Cardiac muscle cell (in vitro differentiated cells and primary cell): ENCODE results near the gene AQP7. TPM values are rescaled to one million over a fixed set of nuclear protein-coding genes. Genes with fewer than 3 reads are reported as not detected.

Source experiments
- DNase-seq, 2 donors: peaks; one replicate each; pipeline versions ENCODE4 v3.0.0 to v3.0.0-alpha.2; 2010 to 2017; ENCODE audit warnings: low read depth in 1 of 2, low spot score in 1 of 2
- H3K27ac ChIP-seq: fragments of 200-600 bp; sonication (generic); 2 replicates; pipeline ENCODE4 v1.5.1; 2016
- H3K27me3 ChIP-seq: fragments of 200-600 bp; sonication (generic); 2 replicates; pipeline ENCODE4 v1.6.0; 2016; ENCODE audit warnings: control low read depth
- H3K36me3 ChIP-seq: fragments of 200-600 bp; sonication (generic); 2 replicates; pipeline ENCODE4 v1.5.1; 2016; ENCODE audit warnings: control low read depth
- H3K4me1 ChIP-seq: fragments of 200-600 bp; sonication (generic); 2 replicates; pipeline ENCODE4 v1.8.1; 2017; ENCODE audit warnings: low read depth, mild to moderate bottlenecking, mixed run types
- H3K4me3 ChIP-seq: fragments of 200-600 bp; sonication (generic); 2 replicates; pipeline ENCODE4 v1.5.1; 2016; ENCODE audit warnings: mild to moderate bottlenecking
- H3K9me3 ChIP-seq: fragments of 200-600 bp; sonication (generic); 2 replicates; pipeline ENCODE4 v1.5.1; 2017; ENCODE audit warnings: low read depth, mild to moderate bottlenecking, control low read depth
- CTCF ChIP-seq: IDR thresholded peaks from 2 replicates; pipeline ENCODE4 v1.5.1; 2012; ENCODE audit warnings: low read depth, mild to moderate bottlenecking, low read length
- polyA plus RNA-seq: library from polyadenylated mRNA; unstranded; fragments of >200 nt; fragmentation: Nextera tagmentation; extraction: Ambion mirVana; gene quantifications from 2 replicates; pipeline ENCODE4 v1.2.1, GENCODE V29; 2016
- total RNA-seq: library from RNA; depleted of rRNA; stranded (reverse); fragments of >200 nt; gene quantifications from 2 replicates; pipeline ENCODE4 v1.2.3, GENCODE V29; 2016

Gene AQP7
- total and polyA plus RNA-seq, 2 experiments from 2014 or later: 4.2 to 5.5 TPM

DNA sequence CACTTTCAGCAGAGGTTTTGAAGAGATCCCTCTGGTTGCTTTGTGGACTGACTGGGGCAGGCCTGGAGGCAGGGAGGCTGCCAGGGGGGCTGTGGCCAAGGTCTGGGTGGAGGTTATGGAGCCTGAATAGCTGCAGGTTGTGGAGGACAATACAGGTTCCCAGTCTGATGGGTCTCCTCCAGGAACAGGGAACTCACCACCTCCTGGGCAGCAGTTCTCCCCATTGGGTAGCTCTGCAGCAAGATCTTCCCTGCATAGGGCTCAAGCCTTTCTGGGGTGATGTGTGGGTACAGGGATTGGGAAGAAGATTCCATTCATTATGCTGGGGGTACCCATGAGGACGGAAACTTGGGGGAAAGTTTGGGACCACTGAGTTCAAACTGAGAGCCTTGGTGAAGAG lies 38.2 kb upstream of the AQP7 start:
- no peaks in the 10 kb centered on the region for H3K27me3 ChIP-seq
- no peak for DNase-seq
- H3K4me1 ChIP-seq: no peaks in the 10 kb centered on the region
- H3K9me3 ChIP-seq: no peaks in the 10 kb centered on the region
- H3K4me3 ChIP-seq: no peak overlapping the region
- no peak for TF ChIP-seq CTCF
- no peak overlapping the region for H3K27ac ChIP-seq
- no peaks in the 10 kb centered on the region for H3K36me3 ChIP-seq

GRCh38 chr9:33440204-33440603 lies 37.8 kb upstream of the AQP7 start:
- H3K27ac ChIP-seq: no peak overlapping the region
- no peaks in the 10 kb centered on the region for H3K36me3 ChIP-seq
- no peak for TF ChIP-seq CTCF
- DNase-seq: no peak
- no peak overlapping the region for H3K4me3 ChIP-seq
- H3K4me1 ChIP-seq: no peaks in the 10 kb centered on the region
- no peaks in the 10 kb centered on the region for H3K9me3 ChIP-seq
- H3K27me3 ChIP-seq: no peaks in the 10 kb centered on the region

GRCh38 chr9:33439731-33440130 lies 37.4 kb upstream of the AQP7 start:
- no peaks in the 10 kb centered on the region for H3K4me1 ChIP-seq
- no peaks in the 10 kb centered on the region for H3K9me3 ChIP-seq
- no peaks in the 10 kb centered on the region for H3K36me3 ChIP-seq
- no peak overlapping the region for H3K27ac ChIP-seq
- no peak overlapping the region for H3K4me3 ChIP-seq
- no peaks in the 10 kb centered on the region for H3K27me3 ChIP-seq
- no peak for DNase-seq
- no peak for TF ChIP-seq CTCF

DNA sequence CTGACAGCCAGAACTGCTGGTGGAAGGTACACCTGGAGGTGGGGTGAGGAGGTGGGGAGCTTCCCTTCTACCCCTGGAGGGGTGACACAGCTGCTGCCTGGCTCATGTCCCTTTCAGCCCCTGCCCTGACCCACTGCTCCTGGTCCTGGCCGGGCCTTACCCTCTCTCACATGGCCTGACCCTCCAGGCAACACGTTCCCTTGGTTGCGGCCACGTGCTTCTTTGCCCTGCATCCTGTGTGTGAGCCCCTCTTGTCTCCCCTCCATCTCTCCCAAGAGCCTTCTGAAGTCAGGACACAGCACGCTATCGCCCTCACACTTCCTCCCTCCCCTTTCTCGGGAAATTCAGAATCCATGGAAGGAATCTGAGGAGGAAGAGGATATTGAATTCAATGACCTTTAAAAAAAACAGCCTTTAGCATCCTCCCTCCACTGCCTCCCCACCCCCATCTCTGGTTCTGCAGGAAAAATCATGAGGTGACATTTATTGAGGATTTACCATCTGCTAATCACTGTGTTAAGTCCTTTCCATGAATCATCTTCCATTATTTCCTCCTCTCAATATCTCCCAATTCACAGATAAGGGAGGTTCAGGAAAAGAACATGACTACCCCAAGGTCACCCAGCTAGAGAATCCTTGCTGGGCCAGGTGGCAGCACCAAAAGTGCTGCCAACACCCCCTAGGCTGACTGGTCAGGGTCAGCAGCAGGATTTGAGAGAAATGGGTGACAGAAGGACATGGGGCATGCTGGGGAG lies 36.7 kb upstream of the AQP7 start:
- no peak overlapping the region for H3K4me3 ChIP-seq
- H3K27ac ChIP-seq: no peak overlapping the region
- no peaks in the 10 kb centered on the region for H3K9me3 ChIP-seq
- H3K4me1 ChIP-seq: no peaks in the 10 kb centered on the region
- H3K27me3 ChIP-seq: no peaks in the 10 kb centered on the region
- H3K36me3 ChIP-seq: no peaks in the 10 kb centered on the region
- no peak for TF ChIP-seq CTCF
- no peak for DNase-seq

DNA sequence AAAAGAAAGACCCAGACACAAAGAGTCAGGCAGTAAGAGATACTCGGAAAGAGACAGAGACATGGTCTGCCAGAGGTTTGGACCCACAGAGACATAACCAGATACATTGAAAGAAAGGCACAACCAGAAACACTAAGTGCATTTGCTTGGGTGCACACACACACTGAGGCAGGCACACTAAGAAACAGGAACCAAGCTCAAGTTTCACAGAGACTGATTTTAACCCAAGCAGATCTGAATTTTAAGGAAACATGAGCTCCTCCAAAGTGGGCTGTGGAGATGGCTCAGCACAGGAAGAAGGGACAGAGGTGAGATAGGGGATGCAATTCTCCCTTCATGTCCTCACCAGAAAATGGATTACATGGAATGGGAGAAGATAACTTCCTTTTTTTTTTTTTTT lies 35.5 kb upstream of the AQP7 start:
- DNase-seq: no peak
- Histone ChIP-seq H3K36me3 (no peaks in the 10 kb centered on the region), H3K9me3 (no peaks in the 10 kb centered on the region), H3K4me3 (no peak overlapping the region), H3K27ac (no peak overlapping the region), H3K27me3 (no peaks in the 10 kb centered on the region), H3K4me1 (no peaks in the 10 kb centered on the region)
- TF ChIP-seq CTCF: no peak
